ENCODE measurements around the gene TPBG.

The TPBG gene, protein sequence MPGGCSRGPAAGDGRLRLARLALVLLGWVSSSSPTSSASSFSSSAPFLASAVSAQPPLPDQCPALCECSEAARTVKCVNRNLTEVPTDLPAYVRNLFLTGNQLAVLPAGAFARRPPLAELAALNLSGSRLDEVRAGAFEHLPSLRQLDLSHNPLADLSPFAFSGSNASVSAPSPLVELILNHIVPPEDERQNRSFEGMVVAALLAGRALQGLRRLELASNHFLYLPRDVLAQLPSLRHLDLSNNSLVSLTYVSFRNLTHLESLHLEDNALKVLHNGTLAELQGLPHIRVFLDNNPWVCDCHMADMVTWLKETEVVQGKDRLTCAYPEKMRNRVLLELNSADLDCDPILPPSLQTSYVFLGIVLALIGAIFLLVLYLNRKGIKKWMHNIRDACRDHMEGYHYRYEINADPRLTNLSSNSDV
- total RNA-seq, result 0.54 to 3.2 (median 1.0) reads per million in 4 donors

- DNase-seq, result no peak
These were observed at the start of gene TPBG for GRCh38 chr6:82363428-82364086. TSS of gene TPBG (plus strand) at chr6:82363817. CDS start at chr6:82364962, 1,145 bp downstream.

DNA sequence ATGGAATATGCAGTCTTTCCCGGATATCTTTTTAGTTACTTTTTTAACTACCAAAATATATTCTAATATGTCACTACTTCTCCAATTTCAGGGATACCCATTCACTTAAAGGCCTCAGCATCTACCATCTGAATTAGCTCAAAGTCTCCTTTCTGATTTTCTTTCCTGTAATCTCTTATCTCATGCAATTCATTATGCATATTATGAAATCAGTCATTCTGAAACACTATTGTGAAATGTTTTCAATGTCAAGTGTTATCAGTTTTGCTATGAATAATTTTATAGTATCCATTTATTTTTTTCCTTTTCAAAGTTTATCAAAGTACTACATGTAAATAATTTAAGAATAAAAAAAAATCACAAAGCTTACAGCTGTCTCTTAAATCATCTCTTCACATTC lies 41.2 kb upstream of the TPBG start:
- no peak for DNase-seq

DNA sequence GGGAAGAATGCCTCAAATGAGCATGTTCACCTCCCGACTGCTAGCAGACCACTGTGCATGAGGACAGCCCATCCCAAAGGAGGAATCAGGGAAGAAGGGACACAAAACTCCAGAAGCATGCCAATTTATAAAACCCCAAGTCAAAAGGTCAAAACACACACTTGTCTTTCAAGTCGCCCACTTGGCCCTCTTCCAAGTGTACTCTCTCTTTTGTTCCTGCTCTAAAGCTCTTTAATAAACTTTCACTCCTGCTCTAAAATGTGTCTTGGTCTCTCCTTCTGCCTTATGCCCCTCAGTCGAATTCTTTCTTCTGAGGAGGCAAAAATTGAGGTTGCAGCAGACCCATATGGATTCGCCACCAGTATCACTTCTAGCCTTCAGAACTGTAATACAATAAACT lies 33.9 kb upstream of the TPBG start:
- no peak for DNase-seq

GRCh38 chr6:82330171-82330804 lies 33.3 kb upstream of the TPBG start:
- DNase-seq, result no peak

DNA sequence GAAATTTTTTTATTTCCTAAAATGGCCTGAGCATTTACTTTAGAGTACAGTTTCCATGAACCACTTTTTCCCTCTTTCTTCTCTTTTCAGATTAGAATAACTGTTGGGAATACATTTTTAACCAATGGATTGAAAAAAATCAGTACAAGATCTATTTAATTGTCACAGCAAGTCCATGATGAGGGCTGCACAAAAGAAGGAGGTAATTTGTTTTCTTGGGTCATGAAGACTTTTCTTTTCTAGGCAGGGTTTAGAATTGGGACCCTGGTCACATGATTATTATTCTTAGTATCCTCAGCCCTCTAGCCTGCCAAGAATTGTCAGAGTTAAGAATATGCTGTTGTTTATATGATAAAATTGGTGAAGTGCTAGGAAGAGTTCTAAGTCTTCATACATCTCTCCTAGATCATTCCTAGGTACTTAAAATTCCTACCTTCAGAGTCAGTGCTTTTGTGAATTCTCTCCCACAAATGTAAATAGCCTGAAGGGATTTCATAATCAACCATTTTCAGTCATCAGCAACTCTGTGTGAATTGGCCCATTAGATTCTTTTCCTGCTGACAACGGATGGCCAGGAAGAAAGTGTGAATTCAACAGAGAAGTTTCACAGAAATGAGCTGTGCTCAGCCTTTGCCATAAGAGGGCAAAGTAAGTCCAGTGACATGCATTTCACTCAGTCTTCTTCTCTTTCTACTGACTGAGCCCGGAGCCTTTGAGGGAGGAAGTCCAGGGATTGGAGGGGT lies 32.4 kb upstream of the TPBG start:
- no peak for DNase-seq

- no peak for DNase-seq
These were observed 29.8 kb upstream of the TPBG start for GRCh38 chr6:82333781-82334180.

- DNase-seq, result no peak
These were observed 25.8 kb upstream of the TPBG start for GRCh38 chr6:82337688-82338257.

- no peak for DNase-seq
These were observed 15.5 kb upstream of the TPBG start for GRCh38 chr6:82348130-82348529.

DNA sequence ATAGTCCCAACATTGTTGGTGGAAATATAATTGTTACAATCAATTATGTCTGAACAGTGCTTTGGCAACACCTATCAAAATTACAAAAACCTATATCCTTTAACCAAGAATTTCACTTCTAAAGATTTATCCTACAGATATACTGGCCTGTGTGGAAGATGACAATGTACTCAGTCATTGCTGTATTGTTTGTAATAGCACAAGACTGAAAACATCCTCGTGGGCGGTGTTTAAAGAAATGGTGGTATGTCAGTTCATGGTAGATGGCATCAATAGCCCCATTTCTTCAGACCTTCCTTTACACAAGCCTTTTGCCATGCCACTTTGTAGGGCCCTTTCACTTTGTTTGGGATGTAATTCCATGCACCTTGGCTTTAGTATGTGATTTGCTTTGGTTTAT lies 9.8 kb upstream of the TPBG start:
- DNase-seq, result no peak

GRCh38 chr6:82360552-82360951 lies 3.1 kb upstream of the TPBG start:
- no peak for DNase-seq

GRCh38 chr6:82361631-82362030 lies 2.0 kb upstream of the TPBG start:
- DNase-seq, result no peak

- DNase-seq, result no peak
These were observed 1.5 kb upstream of the TPBG start for GRCh38 chr6:82362144-82362543.

DNA sequence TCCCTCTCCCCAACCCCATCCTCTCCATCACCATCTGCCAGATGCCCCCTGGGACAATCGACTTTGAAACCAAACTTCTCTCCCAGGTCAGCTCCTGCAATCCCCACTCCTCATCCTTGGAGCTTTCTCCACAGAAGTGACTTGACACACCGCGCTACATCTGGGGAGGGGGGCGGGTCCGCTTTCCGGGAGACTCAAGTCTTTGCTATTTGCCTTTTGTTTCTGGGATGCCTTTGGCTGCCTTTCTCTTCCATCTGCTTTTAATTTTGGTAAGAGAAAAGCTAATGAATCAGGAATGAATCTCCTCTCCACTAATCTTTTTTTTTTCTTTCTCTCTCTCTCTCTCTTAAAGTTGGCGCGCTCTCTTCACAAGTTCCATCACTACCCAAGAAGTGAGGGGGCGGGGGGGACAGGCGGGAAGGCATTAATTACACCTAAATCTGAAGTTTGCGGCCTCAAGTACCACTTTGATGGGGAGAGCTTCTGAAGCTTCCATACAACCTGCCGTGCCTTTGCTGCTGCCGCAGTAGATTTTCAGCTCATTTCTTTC lies 664 bp upstream of the TPBG start:
- DNase-seq, result no peak

GRCh38 chr6:82364087-82365015 lies 734 bp downstream of the TPBG start:
- DNase-seq, result no peak

DNA sequence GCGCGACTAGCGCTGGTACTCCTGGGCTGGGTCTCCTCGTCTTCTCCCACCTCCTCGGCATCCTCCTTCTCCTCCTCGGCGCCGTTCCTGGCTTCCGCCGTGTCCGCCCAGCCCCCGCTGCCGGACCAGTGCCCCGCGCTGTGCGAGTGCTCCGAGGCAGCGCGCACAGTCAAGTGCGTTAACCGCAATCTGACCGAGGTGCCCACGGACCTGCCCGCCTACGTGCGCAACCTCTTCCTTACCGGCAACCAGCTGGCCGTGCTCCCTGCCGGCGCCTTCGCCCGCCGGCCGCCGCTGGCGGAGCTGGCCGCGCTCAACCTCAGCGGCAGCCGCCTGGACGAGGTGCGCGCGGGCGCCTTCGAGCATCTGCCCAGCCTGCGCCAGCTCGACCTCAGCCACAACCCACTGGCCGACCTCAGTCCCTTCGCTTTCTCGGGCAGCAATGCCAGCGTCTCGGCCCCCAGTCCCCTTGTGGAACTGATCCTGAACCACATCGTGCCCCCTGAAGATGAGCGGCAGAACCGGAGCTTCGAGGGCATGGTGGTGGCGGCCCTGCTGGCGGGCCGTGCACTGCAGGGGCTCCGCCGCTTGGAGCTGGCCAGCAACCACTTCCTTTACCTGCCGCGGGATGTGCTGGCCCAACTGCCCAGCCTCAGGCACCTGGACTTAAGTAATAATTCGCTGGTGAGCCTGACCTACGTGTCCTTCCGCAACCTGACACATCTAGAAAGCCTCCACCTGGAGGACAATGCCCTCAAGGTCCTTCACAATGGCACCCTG lies 1.6 kb downstream of the TPBG start:
- no peak for DNase-seq

DNA sequence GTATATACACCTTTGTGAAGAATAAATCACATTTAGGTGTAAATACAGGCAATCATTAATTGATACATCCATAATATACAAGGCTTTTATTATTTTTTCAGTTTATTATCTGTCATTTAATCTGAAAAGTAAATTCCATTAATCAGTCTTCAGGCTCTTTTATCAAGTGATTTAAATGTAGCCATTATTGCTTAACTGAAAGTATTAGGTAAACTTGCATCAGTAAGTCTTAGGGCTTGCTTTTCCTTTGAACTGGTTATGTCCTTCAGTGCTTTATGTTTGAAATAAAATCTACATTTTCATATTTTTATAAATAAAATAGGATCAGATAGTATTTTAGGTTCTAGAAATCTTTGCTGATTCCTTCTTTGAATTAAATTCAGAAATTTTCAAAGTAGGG lies 4.1 kb downstream of the TPBG start:
- no peak for DNase-seq

DNA sequence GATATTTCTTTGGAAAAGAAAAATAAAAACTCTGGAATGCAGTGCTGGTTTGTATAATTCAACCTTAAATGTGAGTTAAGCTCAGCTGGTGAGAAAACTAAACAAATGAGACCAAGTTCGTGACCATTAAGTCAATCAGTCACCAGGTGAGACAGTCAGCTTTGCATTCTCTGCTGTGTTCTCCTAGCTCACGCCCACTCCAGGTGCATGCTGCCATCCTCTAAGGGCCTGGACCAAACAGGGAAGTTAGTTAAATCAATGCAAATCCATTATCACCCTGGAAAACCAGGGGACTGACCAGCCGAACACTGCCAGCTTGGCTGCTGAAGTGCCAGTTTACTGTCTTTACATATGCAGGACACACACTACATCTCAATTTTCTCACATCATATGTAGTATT lies 7.2 kb downstream of the TPBG start:
- DNase-seq, result no peak

- DNase-seq, result no peak
These were observed 8.4 kb downstream of the TPBG start for GRCh38 chr6:82371799-82372546.

DNA sequence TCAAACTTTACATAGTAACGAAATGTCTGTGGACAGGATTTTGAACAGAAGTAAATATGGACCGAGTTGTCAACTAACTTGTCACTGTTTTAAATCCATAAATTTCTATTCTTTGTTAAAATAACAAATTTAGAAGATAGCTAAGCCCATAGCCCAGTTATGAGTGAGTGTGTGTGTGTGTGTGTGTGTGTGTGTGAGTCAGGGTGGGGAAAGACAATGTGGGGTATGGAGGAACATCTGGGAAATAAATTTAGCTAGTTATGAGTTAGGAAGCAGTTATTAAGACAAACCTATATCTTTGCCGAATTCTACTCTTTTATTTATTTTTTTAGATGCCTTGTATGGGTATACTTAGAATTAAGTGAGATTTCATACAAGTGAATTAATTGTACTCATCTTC lies 9.0 kb downstream of the TPBG start:
- no peak for DNase-seq

- no peak for DNase-seq
These were observed 10.9 kb downstream of the TPBG start for GRCh38 chr6:82374516-82374915.

Data from T-helper 1 cell (primary cell).